ENCODE measurements around the gene PTPRD.

The PTPRD gene

GRCh38 chr9:8858596-8859161, 1754.1 kb downstream of the PTPRD start:
- peak; percentile 6 for ATAC-seq (replicated peaks; ENCODE audit: extremely low read depth, poor library complexity, severe bottlenecking)
- Mint-ChIP-seq H3K4me3 (peak overlapping the region; percentile 41), H3K27me3 (peaks cover 59% of the 10 kb centered on the region), H3K4me1 (peaks cover 5% of the 10 kb centered on the region), H3K36me3 (ENCODE audit: insufficient read depth) (peaks cover 2% of the 10 kb centered on the region), H3K27ac (ENCODE audit: low read depth) (no peak overlapping the region), H3K9me3 (no peaks in the 10 kb centered on the region)
- DNase-seq (ENCODE audit: low spot score in 2 of 2): no peak

DNA sequence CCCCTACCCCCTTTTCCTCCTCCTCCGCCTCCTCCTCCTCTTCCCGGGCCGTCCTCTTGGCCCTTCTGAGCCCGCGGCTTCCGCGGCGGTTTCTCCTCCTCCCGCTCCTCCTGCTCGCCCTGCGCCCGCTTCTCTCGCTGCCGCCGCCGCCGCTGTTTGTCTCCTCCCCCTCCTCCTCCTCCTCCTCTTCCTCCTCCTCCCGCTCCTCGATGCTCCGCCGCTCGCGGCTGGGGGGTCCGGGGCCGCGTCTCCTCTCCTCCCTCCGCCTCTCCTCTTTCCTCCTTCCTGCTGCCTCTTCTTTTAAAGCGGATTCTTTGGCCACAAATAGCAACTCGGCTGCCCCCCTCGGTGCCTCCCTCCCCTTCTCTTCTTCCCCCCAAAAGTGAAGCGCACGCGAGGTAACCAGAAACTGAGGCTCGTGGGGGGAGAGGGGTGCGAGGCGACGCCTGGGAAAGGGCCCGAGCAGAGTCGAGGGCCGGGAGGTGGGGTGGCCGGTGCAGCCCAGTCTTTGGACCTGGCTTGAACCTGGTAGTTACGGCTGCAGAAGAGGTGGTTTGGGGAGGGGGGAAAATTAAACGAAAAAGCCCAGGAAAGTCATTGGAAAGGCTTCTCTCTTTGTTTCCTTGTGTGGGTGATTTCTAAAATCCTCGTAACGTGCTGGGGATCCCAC, 1754.7 kb downstream of the PTPRD start:
- peaks cover 59% of the 10 kb centered on the region for H3K27me3 Mint-ChIP-seq
- DNase-seq (ENCODE audit: low spot score in 2 of 2) (no peak), ATAC-seq (replicated peaks; ENCODE audit: extremely low read depth, poor library complexity, severe bottlenecking) (no peak)
- H3K4me1 Mint-ChIP-seq: peaks cover 5% of the 10 kb centered on the region
- no peak overlapping the region for H3K27ac Mint-ChIP-seq (ENCODE audit: low read depth)
- no peaks in the 10 kb centered on the region for H3K9me3 Mint-ChIP-seq
- H3K4me3 Mint-ChIP-seq: peak overlapping the region; percentile 41
- peaks cover 2% of the 10 kb centered on the region for H3K36me3 Mint-ChIP-seq (ENCODE audit: insufficient read depth)

- H3K4me1 Mint-ChIP-seq: peaks cover 5% of the 10 kb centered on the region
- no peak overlapping the region for H3K4me3 Mint-ChIP-seq
- no peak for DNase-seq (ENCODE audit: low spot score in 2 of 2)
- peaks cover 2% of the 10 kb centered on the region for H3K36me3 Mint-ChIP-seq (ENCODE audit: insufficient read depth)
- no peak for ATAC-seq (replicated peaks; ENCODE audit: extremely low read depth, poor library complexity, severe bottlenecking)
- H3K9me3 Mint-ChIP-seq: no peaks in the 10 kb centered on the region
- peaks cover 59% of the 10 kb centered on the region for H3K27me3 Mint-ChIP-seq
- no peak overlapping the region for H3K27ac Mint-ChIP-seq (ENCODE audit: low read depth)
Measured at GRCh38 chr9:8857068-8857925, 1755.5 kb downstream of the PTPRD start.

DNA sequence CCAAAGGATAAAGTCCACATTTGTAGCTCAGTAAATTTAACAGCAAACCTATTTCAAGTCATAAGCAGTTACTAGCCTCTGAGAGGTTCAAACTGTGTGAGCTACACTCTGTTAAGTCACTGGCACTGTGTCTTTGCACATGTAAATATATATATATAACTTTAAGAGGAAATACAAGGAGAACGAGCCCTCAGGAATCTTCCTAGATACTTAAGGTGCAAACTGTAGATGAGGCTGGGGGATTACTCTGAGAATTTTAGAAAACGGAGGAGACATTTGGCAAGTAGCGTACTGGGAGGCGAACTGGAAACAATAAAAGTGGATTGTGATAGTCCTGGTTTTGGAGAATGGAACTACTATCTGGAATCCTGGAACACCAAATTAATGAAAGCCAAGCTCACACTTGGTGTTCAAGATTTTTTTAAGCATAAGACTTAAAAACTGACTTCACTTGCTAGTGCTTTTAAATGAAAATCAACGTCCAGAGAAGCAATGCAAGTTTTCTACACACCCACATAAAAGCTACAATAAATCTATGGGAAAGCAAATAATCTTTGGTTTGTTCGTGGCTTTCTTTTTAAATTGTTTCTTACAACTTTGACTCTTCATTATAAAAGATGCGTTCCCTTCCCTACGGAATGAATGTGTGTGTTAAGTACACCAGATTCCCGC, 1756.3 kb downstream of the PTPRD start:
- H3K9me3 Mint-ChIP-seq: no peaks in the 10 kb centered on the region
- no peak overlapping the region for H3K4me3 Mint-ChIP-seq
- ATAC-seq (replicated peaks; ENCODE audit: extremely low read depth, poor library complexity, severe bottlenecking): no peak
- H3K36me3 Mint-ChIP-seq (ENCODE audit: insufficient read depth): peaks cover 2% of the 10 kb centered on the region
- peaks cover 5% of the 10 kb centered on the region for H3K4me1 Mint-ChIP-seq
- no peak for DNase-seq (ENCODE audit: low spot score in 2 of 2)
- H3K27ac Mint-ChIP-seq (ENCODE audit: low read depth): no peak overlapping the region
- H3K27me3 Mint-ChIP-seq: peaks cover 59% of the 10 kb centered on the region

DNA sequence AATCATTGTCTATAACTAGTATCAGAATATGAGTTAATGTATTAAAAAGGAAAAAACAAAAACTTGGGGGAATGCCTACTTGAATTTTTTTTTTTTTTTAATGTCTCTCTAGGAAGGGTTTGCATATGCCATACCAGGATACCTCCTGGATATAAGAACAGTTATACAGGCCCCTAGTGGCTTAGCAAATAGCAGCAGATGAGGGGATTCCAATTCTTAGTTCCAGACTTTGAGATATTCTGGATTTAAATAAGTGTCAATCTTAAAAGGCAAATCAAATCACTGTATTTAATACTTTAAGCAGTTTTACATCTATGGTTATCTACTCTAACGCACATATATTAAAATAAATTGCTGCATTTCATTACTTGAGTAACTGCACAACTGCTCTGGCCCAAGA, 1757.8 kb downstream of the PTPRD start:
- Mint-ChIP-seq H3K9me3 (no peaks in the 10 kb centered on the region), H3K27ac (ENCODE audit: low read depth) (no peak overlapping the region), H3K27me3 (peaks cover 56% of the 10 kb centered on the region), H3K4me3 (no peak overlapping the region), H3K4me1 (peaks cover 5% of the 10 kb centered on the region), H3K36me3 (ENCODE audit: insufficient read depth) (peaks cover 2% of the 10 kb centered on the region)
- DNase-seq (ENCODE audit: low spot score in 2 of 2) (no peak), ATAC-seq (replicated peaks; ENCODE audit: extremely low read depth, poor library complexity, severe bottlenecking) (no peak)

DNA sequence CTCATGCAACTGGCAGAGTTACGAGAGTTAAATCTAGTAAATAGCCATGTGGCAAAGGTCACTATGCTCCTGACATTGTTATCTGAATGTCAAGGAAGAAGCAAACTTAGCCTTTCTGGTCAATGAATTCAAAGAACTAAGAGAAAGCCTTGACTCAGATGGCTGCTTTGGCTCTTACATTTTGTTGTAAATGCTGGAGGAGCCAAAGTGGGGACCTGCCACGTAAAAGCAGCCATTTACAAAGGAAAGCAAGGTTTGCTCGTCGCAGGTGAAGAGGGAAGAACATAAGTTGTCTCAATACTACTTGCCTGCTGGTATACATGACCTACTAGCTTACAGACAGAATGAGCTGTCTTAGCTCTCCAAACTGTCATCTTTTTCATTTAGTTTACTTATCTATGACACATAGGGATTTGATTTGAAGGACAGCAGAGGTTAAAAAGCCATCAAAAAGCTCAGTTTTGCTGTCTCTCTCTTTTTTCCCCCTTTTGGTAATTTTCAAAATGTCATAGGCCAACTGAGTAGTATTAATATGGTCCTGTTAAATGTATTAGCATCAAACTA, 1760.4 kb downstream of the PTPRD start:
- DNase-seq (ENCODE audit: low spot score in 2 of 2) (no peak), ATAC-seq (replicated peaks; ENCODE audit: extremely low read depth, poor library complexity, severe bottlenecking) (no peak)
- Mint-ChIP-seq H3K4me3 (no peak overlapping the region), H3K9me3 (peaks cover 6% of the 10 kb centered on the region), H3K27me3 (peaks cover 32% of the 10 kb centered on the region), H3K4me1 (no peaks in the 10 kb centered on the region), H3K36me3 (ENCODE audit: insufficient read depth) (no peaks in the 10 kb centered on the region), H3K27ac (ENCODE audit: low read depth) (no peak overlapping the region)

GRCh38 chr9:8850914-8851313, 1761.9 kb downstream of the PTPRD start:
- H3K9me3 Mint-ChIP-seq: peaks cover 6% of the 10 kb centered on the region
- ATAC-seq (replicated peaks; ENCODE audit: extremely low read depth, poor library complexity, severe bottlenecking): no peak

DNA sequence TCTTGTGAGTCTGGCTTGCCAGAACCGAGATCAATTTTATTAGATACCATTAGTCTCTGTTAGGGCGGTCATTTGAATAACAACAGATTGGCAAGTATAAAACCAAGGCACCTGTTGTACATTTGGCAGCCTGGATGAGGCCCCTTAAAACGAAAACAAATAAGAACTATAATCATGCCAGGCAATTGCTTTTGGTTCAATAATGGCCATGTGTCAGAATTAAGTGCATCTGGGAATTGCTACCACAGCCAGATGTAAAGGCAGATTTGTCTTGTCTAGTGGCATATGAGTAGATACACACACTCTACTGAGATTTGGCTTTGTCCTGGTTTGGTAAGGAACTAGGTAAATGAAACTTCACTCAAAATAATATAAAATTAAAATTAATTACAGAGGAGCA, 1767.0 kb downstream of the PTPRD start:
- Mint-ChIP-seq H3K36me3 (ENCODE audit: insufficient read depth) (no peaks in the 10 kb centered on the region), H3K27me3 (no peaks in the 10 kb centered on the region), H3K9me3 (peaks cover 6% of the 10 kb centered on the region), H3K27ac (ENCODE audit: low read depth) (no peak overlapping the region), H3K4me1 (no peaks in the 10 kb centered on the region), H3K4me3 (no peak overlapping the region)
- DNase-seq (ENCODE audit: low spot score in 2 of 2): no peak
- no peak for ATAC-seq (replicated peaks; ENCODE audit: extremely low read depth, poor library complexity, severe bottlenecking)

More at GRCh38 chr9:8850914-8851313, 1761.9 kb downstream of the PTPRD start:
- H3K36me3 Mint-ChIP-seq (ENCODE audit: insufficient read depth): no peaks in the 10 kb centered on the region
- no peak overlapping the region for H3K27ac Mint-ChIP-seq (ENCODE audit: low read depth)
- no peak overlapping the region for H3K4me3 Mint-ChIP-seq
- no peaks in the 10 kb centered on the region for H3K4me1 Mint-ChIP-seq
- peaks cover 17% of the 10 kb centered on the region for H3K27me3 Mint-ChIP-seq
- DNase-seq (ENCODE audit: low spot score in 2 of 2): no peak

- Mint-ChIP-seq H3K4me3 (no peak overlapping the region), H3K9me3 (peaks cover 10% of the 10 kb centered on the region), H3K27ac (ENCODE audit: low read depth) (no peak overlapping the region), H3K4me1 (no peaks in the 10 kb centered on the region), H3K27me3 (no peaks in the 10 kb centered on the region), H3K36me3 (ENCODE audit: insufficient read depth) (no peaks in the 10 kb centered on the region)
- ATAC-seq (replicated peaks; ENCODE audit: extremely low read depth, poor library complexity, severe bottlenecking) (no peak), DNase-seq (ENCODE audit: low spot score in 2 of 2) (no peak)
Measured at GRCh38 chr9:8845376-8845775, 1767.4 kb downstream of the PTPRD start.

GRCh38 chr9:8844549-8844948, 1768.3 kb downstream of the PTPRD start:
- no peaks in the 10 kb centered on the region for H3K36me3 Mint-ChIP-seq (ENCODE audit: insufficient read depth)
- no peak for ATAC-seq (replicated peaks; ENCODE audit: extremely low read depth, poor library complexity, severe bottlenecking)
- no peaks in the 10 kb centered on the region for H3K27me3 Mint-ChIP-seq
- DNase-seq (ENCODE audit: low spot score in 2 of 2): no peak
- no peaks in the 10 kb centered on the region for H3K4me1 Mint-ChIP-seq
- no peak overlapping the region for H3K4me3 Mint-ChIP-seq
- peaks cover 7% of the 10 kb centered on the region for H3K9me3 Mint-ChIP-seq
- H3K27ac Mint-ChIP-seq (ENCODE audit: low read depth): no peak overlapping the region

DNA sequence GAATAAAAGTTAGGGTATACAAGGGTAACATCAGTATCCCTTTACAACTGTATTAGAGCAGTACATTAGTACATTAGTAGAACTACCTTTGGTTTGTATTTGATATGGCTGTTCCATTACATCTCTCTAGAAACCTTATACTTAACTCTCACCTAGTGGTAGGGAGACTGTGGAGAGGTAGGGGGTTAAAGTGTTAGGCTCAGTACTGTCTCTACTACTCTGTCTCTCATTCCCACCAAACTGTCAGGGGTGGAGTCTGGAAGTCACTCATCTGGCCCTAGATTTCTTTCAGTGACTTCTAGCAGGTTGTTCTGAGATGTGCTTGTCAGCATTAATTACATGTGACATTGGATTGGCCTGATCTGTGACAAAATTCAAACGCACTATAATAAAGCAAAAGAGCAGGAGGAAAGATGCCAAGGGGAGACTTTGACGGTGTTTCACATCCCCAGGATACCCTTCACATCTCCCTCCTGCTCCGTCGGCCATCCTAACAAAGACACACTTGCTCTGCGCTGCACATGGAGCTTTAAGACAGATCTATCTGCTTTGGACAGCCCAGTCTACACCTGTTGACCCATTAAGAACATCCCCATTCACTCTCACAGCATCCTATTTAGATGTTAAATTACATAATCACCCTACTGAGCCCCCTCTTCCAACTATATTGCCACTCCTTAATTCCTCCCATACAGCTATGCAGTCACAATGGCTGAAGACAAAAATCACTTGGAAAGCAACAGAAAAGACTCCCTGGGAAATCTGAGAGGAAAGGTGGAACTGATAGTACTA, 1770.2 kb downstream of the PTPRD start:
- Mint-ChIP-seq H3K36me3 (ENCODE audit: insufficient read depth) (no peaks in the 10 kb centered on the region), H3K9me3 (peaks cover 5% of the 10 kb centered on the region), H3K4me1 (no peaks in the 10 kb centered on the region), H3K27me3 (no peaks in the 10 kb centered on the region), H3K4me3 (no peak overlapping the region), H3K27ac (ENCODE audit: low read depth) (no peak overlapping the region)
- no peak for ATAC-seq (replicated peaks; ENCODE audit: extremely low read depth, poor library complexity, severe bottlenecking)
- no peak for DNase-seq (ENCODE audit: low spot score in 2 of 2)

DNA sequence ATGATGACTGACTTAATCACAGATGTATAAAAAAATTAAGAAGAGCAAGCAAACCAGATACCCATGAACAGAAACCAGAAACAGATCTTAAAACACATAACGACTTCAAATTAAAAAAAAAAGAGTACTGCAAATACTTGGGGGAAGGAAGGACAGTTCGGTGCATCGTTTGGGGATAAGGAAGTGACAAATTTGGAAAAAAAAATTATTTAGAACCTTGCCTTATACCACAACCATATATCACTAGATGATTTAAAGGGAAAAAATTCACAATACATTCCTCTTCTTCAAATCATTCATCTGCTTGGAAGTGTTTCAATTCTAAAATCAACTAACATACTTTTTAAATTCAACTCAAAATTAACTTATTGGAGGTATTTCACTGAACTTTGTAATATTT, 1774.7 kb downstream of the PTPRD start:
- H3K4me3 Mint-ChIP-seq: no peak overlapping the region

More for the DNA sequence above, 1774.7 kb downstream of the PTPRD start:
- Mint-ChIP-seq H3K27ac (ENCODE audit: low read depth) (no peak overlapping the region), H3K36me3 (ENCODE audit: insufficient read depth) (no peaks in the 10 kb centered on the region), H3K9me3 (peaks cover 5% of the 10 kb centered on the region), H3K27me3 (no peaks in the 10 kb centered on the region), H3K4me1 (no peaks in the 10 kb centered on the region)
- no peak for DNase-seq (ENCODE audit: low spot score in 2 of 2)
- ATAC-seq (replicated peaks; ENCODE audit: extremely low read depth, poor library complexity, severe bottlenecking): no peak
